ENCODE results near the gene KIR2DL3.
"Not testable (repeated sequence)": the region's sequence is repeated elsewhere in the genome, so short reads cannot be mapped to it uniquely, and the experiment has no call there.

DNA sequence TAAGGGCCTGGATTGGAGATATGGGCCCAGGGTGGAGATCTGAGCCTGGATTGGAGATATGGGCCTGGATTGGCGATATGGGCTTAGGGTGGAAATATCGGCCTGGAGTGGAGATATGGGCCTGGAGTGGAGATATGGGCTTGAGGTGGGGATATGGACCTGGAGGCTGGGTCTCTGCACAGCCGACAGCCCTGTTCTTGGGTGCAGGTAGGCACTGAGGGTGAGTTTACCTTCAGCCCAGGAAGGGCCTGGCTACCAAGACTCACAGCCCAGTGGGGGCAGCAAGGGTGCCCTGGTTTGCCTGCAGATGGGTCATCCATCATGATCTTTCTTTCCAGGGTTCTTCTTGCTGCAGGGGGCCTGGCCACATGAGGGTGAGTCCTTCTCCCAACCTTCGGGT is 32.2 kb downstream of the KIR2DL3 start:
- TF ChIP-seq POLR2A, SPI1, TAF1, POLR2AphosphoS5, POU2F2 (IDR thresholded peaks at IDR 0.05; ENCODE audit: low read depth, low read length): not testable (repeated sequence)

Measured in GM12891 (cell line).